ENCODE results near the gene BARD1. TPM values are rescaled to one million over a fixed set of nuclear protein-coding genes. Genes with fewer than 3 reads are reported as not detected.
"Not testable (repeated sequence)": the region's sequence is repeated elsewhere in the genome, so short reads cannot be mapped to it uniquely, and the experiment has no call there.

The BARD1 gene
- total and polyA plus RNA-seq, 2 donors: 4.6 to 74.2 TPM

- H3K4me1 ChIP-seq (ENCODE audit: insufficient read depth): no peaks in the 10 kb centered on the region
- 76% methylated on average over 3 of the region's 3 CpGs for WGBS
- no peak overlapping the region for H3K27ac ChIP-seq (ENCODE audit: low read depth)
- no peak for DNase-seq (ENCODE audit: extremely low spot score)
- H3K4me3 ChIP-seq (ENCODE audit: low read depth, low read length): no peak overlapping the region
- no peaks in the 10 kb centered on the region for H3K36me3 ChIP-seq (ENCODE audit: insufficient read depth)
Measured at GRCh38 chr2:214737188-214737587, 72.3 kb downstream of the BARD1 start.

- no peak overlapping the region for H3K4me3 ChIP-seq (ENCODE audit: low read depth, low read length)
- H3K36me3 ChIP-seq (ENCODE audit: insufficient read depth): no peaks in the 10 kb centered on the region
- H3K4me1 ChIP-seq (ENCODE audit: insufficient read depth): no peaks in the 10 kb centered on the region
- WGBS: 83% methylated on average over 3 of the region's 3 CpGs
- DNase-seq (ENCODE audit: extremely low spot score): no peak
- no peak overlapping the region for H3K27ac ChIP-seq (ENCODE audit: low read depth)
Measured at GRCh38 chr2:214730800-214731407, 78.6 kb downstream of the BARD1 start.

GRCh38 chr2:214730248-214730647 is 79.2 kb downstream of the BARD1 start:
- WGBS: 54% methylated on average over 3 of the region's 3 CpGs

GRCh38 chr2:214724741-214725140 is 84.7 kb downstream of the BARD1 start:
- Histone ChIP-seq H3K27ac (ENCODE audit: low read depth) (no peak overlapping the region), H3K4me3 (ENCODE audit: low read depth, low read length) (no peak overlapping the region), H3K4me1 (ENCODE audit: insufficient read depth) (no peaks in the 10 kb centered on the region), H3K36me3 (ENCODE audit: insufficient read depth) (no peaks in the 10 kb centered on the region)
- no peak for DNase-seq (ENCODE audit: extremely low spot score)
- 99% methylated on average over 1 of the region's 1 CpG for WGBS

More at GRCh38 chr2:214730248-214730647, 79.2 kb downstream of the BARD1 start:
- no peak overlapping the region for H3K4me3 ChIP-seq (ENCODE audit: low read depth, low read length)
- no peaks in the 10 kb centered on the region for H3K36me3 ChIP-seq (ENCODE audit: insufficient read depth)
- DNase-seq (ENCODE audit: extremely low spot score): no peak
- no peak overlapping the region for H3K27ac ChIP-seq (ENCODE audit: low read depth)
- no peaks in the 10 kb centered on the region for H3K4me1 ChIP-seq (ENCODE audit: insufficient read depth)

GRCh38 chr2:214717837-214718236 is 91.6 kb downstream of the BARD1 start:
- not testable (repeated sequence) for H3K4me3 ChIP-seq (ENCODE audit: low read depth, low read length); DNase-seq (ENCODE audit: extremely low spot score); H3K36me3 ChIP-seq (ENCODE audit: insufficient read depth); H3K27ac ChIP-seq (ENCODE audit: low read depth); H3K4me1 ChIP-seq (ENCODE audit: insufficient read depth)
- 99% methylated on average over 3 of the region's 3 CpGs for WGBS

- H3K4me3 ChIP-seq (ENCODE audit: low read depth, low read length): no peak overlapping the region
- no peak for DNase-seq (ENCODE audit: extremely low spot score)
- WGBS: 98% methylated on average over 12 of the region's 12 CpGs
- no peak overlapping the region for H3K27ac ChIP-seq (ENCODE audit: low read depth)
- H3K4me1 ChIP-seq (ENCODE audit: insufficient read depth): no peaks in the 10 kb centered on the region
- no peaks in the 10 kb centered on the region for H3K36me3 ChIP-seq (ENCODE audit: insufficient read depth)
Measured at GRCh38 chr2:214716811-214717560, 92.5 kb downstream of the BARD1 start.

GRCh38 chr2:214715025-214715424 is 94.5 kb downstream of the BARD1 start:
- H3K27ac ChIP-seq (ENCODE audit: low read depth): no peak overlapping the region
- H3K4me1 ChIP-seq (ENCODE audit: insufficient read depth): no peaks in the 10 kb centered on the region
- H3K4me3 ChIP-seq (ENCODE audit: low read depth, low read length): no peak overlapping the region
- WGBS: 0% methylated on average over 1 of the region's 1 CpG
- no peak for DNase-seq (ENCODE audit: extremely low spot score)
- no peaks in the 10 kb centered on the region for H3K36me3 ChIP-seq (ENCODE audit: insufficient read depth)

GRCh38 chr2:214713080-214713830 is 96.2 kb downstream of the BARD1 start:
- WGBS: 73% methylated on average over 8 of the region's 8 CpGs
- Histone ChIP-seq H3K36me3 (ENCODE audit: insufficient read depth) (no peaks in the 10 kb centered on the region), H3K27ac (ENCODE audit: low read depth) (no peak overlapping the region), H3K4me3 (ENCODE audit: low read depth, low read length) (no peak overlapping the region), H3K4me1 (ENCODE audit: insufficient read depth) (no peaks in the 10 kb centered on the region)
- no peak for DNase-seq (ENCODE audit: extremely low spot score)

- no peaks in the 10 kb centered on the region for H3K36me3 ChIP-seq (ENCODE audit: insufficient read depth)
- DNase-seq (ENCODE audit: extremely low spot score): no peak
- 98% methylated on average over 2 of the region's 2 CpGs for WGBS
- no peak overlapping the region for H3K27ac ChIP-seq (ENCODE audit: low read depth)
- no peaks in the 10 kb centered on the region for H3K4me1 ChIP-seq (ENCODE audit: insufficient read depth)
- no peak overlapping the region for H3K4me3 ChIP-seq (ENCODE audit: low read depth, low read length)
Measured at GRCh38 chr2:214710729-214711128, 98.8 kb downstream of the BARD1 start.

GRCh38 chr2:214706986-214707385 is 102.5 kb downstream of the BARD1 start:
- WGBS: 35% methylated on average over 2 of the region's 2 CpGs
- Histone ChIP-seq H3K36me3 (ENCODE audit: insufficient read depth) (no peaks in the 10 kb centered on the region), H3K4me1 (ENCODE audit: insufficient read depth) (no peaks in the 10 kb centered on the region), H3K27ac (ENCODE audit: low read depth) (no peak overlapping the region), H3K4me3 (ENCODE audit: low read depth, low read length) (no peak overlapping the region)
- no peak for DNase-seq (ENCODE audit: extremely low spot score)

GRCh38 chr2:214699236-214699635 is 110.2 kb downstream of the BARD1 start:
- H3K36me3 ChIP-seq (ENCODE audit: insufficient read depth): no peaks in the 10 kb centered on the region
- no peaks in the 10 kb centered on the region for H3K4me1 ChIP-seq (ENCODE audit: insufficient read depth)
- H3K4me3 ChIP-seq (ENCODE audit: low read depth, low read length): no peak overlapping the region
- DNase-seq (ENCODE audit: extremely low spot score): no peak
- no peak overlapping the region for H3K27ac ChIP-seq (ENCODE audit: low read depth)
- 40% methylated on average over 2 of the region's 2 CpGs for WGBS

GRCh38 chr2:214696681-214697080 is 112.8 kb downstream of the BARD1 start:
- no peak for DNase-seq (ENCODE audit: extremely low spot score)
- Histone ChIP-seq H3K4me1 (ENCODE audit: insufficient read depth) (no peaks in the 10 kb centered on the region), H3K4me3 (ENCODE audit: low read depth, low read length) (no peak overlapping the region)

GRCh38 chr2:214695789-214696188 is 113.7 kb downstream of the BARD1 start:
- Histone ChIP-seq H3K27ac (ENCODE audit: low read depth) (no peak overlapping the region), H3K36me3 (ENCODE audit: insufficient read depth) (no peaks in the 10 kb centered on the region), H3K4me1 (ENCODE audit: insufficient read depth) (no peaks in the 10 kb centered on the region), H3K4me3 (ENCODE audit: low read depth, low read length) (no peak overlapping the region)
- no peak for DNase-seq (ENCODE audit: extremely low spot score)
- 77% methylated on average over 1 of the region's 1 CpG for WGBS

More at GRCh38 chr2:214696681-214697080, 112.8 kb downstream of the BARD1 start:
- Histone ChIP-seq H3K36me3 (ENCODE audit: insufficient read depth) (no peaks in the 10 kb centered on the region), H3K27ac (ENCODE audit: low read depth) (no peak overlapping the region)

- not testable (repeated sequence) for H3K27ac ChIP-seq (ENCODE audit: low read depth); DNase-seq (ENCODE audit: extremely low spot score); H3K4me1 ChIP-seq (ENCODE audit: insufficient read depth); H3K4me3 ChIP-seq (ENCODE audit: low read depth, low read length); H3K36me3 ChIP-seq (ENCODE audit: insufficient read depth)
- WGBS: 5% methylated on average over 4 of the region's 12 CpGs
Measured at GRCh38 chr2:214683557-214683956, 125.9 kb downstream of the BARD1 start.
